ENCODE data around the gene GGA3. TPM values are rescaled to one million over a fixed set of nuclear protein-coding genes. Genes with fewer than 3 reads are reported as not detected.

GGA3 gene
- total RNA-seq, 1 experiment from 2014 or later = 94.4 TPM

GRCh38 chr17:75269844-75270217 lies 8.4 kb upstream of the GGA3 start:
- Mint-ChIP-seq H3K4me1 (ENCODE audit: low read depth, unreplicated experiment) (peaks cover 15% of the 10 kb centered on the region), H3K27ac (ENCODE audit: unreplicated experiment) (peak overlapping the region; percentile 84), H3K9me3 (ENCODE audit: unreplicated experiment) (no peaks in the 10 kb centered on the region), H3K36me3 (ENCODE audit: insufficient read depth, unreplicated experiment) (peaks cover 46% of the 10 kb centered on the region), H3K27me3 (ENCODE audit: insufficient read depth, unreplicated experiment) (no peaks in the 10 kb centered on the region), H3K4me3 (ENCODE audit: unreplicated experiment) (peak overlapping the region; percentile 71)
- ChIA-PET POLR2A (interaction anchor here (0.6 to 4.0 kb wide), 7 partner anchors 8 to 1280 kb away, joined by 3 to 48 read pairs (median 18); partner anchors contain the start of genes GGA3, GRB2, MRPS7 and NUP85), CTCF (interaction anchor here (0.5 to 3.2 kb wide), 12 partner anchors 9 to 585 kb away, joined by 3 to 91 read pairs (median 14); partner anchors contain the start of genes GGA3, MRPS7, SLC25A19 and TMEM94)
- H3K36me3 ChIP-seq (ENCODE audit: control insufficient read depth, insufficient read depth, low read length) = peaks cover 12% of the 10 kb centered on the region
- peak overlapping the region; percentile 97 for H3K4me3 ChIP-seq (ENCODE audit: low read depth, low read length)
- H3K9me3 ChIP-seq = no peaks in the 10 kb centered on the region
- intact Hi-C loops (cut with micrococcal nuclease; ENCODE audit: unreplicated experiment) = loop anchor here (1.0 to 2.0 kb wide), 3 partner anchors 19 to 142 kb away; partner anchors contain the start of genes GRB2 and SLC25A19
- no peak for DNase-seq
- TF ChIP-seq CTCF (IDR thresholded peaks at IDR 0.05; ENCODE audit: insufficient read depth in 1 of 2, low read depth in 1 of 2, low read length in 1 of 2, severe bottlenecking in 1 of 2, unreplicated experiment in 1 of 2) = no peak
- no peaks in the 10 kb centered on the region for H3K27me3 ChIP-seq (replicated peaks; ENCODE audit: control insufficient read depth, insufficient read depth, low read length)
- BruUV-seq (replicated peaks) = no TSS peak
- peaks cover 14% of the 10 kb centered on the region; the same call in 1 of the 2 replicates for H3K4me1 ChIP-seq

GRCh38 chr17:75267411-75268232 lies 6.2 kb upstream of the GGA3 start:
- intact Hi-C loops (cut with micrococcal nuclease; ENCODE audit: unreplicated experiment) = no loop called here
- POLR2A ChIA-PET = interaction anchor here (0.7 to 0.9 kb wide), 2 partner anchors 127 to 437 kb away, joined by 5 to 6 read pairs; no protein-coding TSS in a partner anchor
- peak; percentile 53 to 72 for DNase-seq
- Mint-ChIP-seq H3K27ac (ENCODE audit: unreplicated experiment) (no peak overlapping the region), H3K36me3 (ENCODE audit: insufficient read depth, unreplicated experiment) (peaks cover 55% of the 10 kb centered on the region), H3K4me1 (ENCODE audit: low read depth, unreplicated experiment) (peaks cover 15% of the 10 kb centered on the region), H3K27me3 (ENCODE audit: insufficient read depth, unreplicated experiment) (no peaks in the 10 kb centered on the region), H3K9me3 (ENCODE audit: unreplicated experiment) (no peaks in the 10 kb centered on the region), H3K4me3 (ENCODE audit: unreplicated experiment) (no peak overlapping the region)
- no TSS peak for BruUV-seq (replicated peaks)
- no peak overlapping the region for H3K4me3 ChIP-seq (ENCODE audit: low read depth, low read length)
- H3K27me3 ChIP-seq (replicated peaks; ENCODE audit: control insufficient read depth, insufficient read depth, low read length) = no peaks in the 10 kb centered on the region
- no peaks in the 10 kb centered on the region for H3K9me3 ChIP-seq
- peaks cover 10% of the 10 kb centered on the region for H3K36me3 ChIP-seq (ENCODE audit: control insufficient read depth, insufficient read depth, low read length)
- peak in 1 of 2 experiments; percentile 36 for TF ChIP-seq CTCF (IDR thresholded peaks at IDR 0.05; ENCODE audit: insufficient read depth in 1 of 2, low read depth in 1 of 2, low read length in 1 of 2, severe bottlenecking in 1 of 2, unreplicated experiment in 1 of 2)
- peaks cover 14% of the 10 kb centered on the region; the same call in 1 of the 2 replicates for H3K4me1 ChIP-seq
- CTCF ChIA-PET = interaction anchor here (1.2 kb wide), 1 partner anchor 28 kb away, joined by 4 read pairs; no protein-coding TSS in a partner anchor

GRCh38 chr17:75267153-75267410 lies 5.7 kb upstream of the GGA3 start:
- peaks cover 10% of the 10 kb centered on the region; the same call in 1 of the 2 replicates for H3K4me1 ChIP-seq
- TF ChIP-seq CTCF (IDR thresholded peaks at IDR 0.05; ENCODE audit: insufficient read depth in 1 of 2, low read depth in 1 of 2, low read length in 1 of 2, severe bottlenecking in 1 of 2, unreplicated experiment in 1 of 2) = no peak
- H3K27me3 ChIP-seq (replicated peaks; ENCODE audit: control insufficient read depth, insufficient read depth, low read length) = no peaks in the 10 kb centered on the region
- peaks cover 10% of the 10 kb centered on the region for H3K36me3 ChIP-seq (ENCODE audit: control insufficient read depth, insufficient read depth, low read length)
- DNase-seq = no peak
- POLR2A ChIA-PET = no interaction called here
- CTCF ChIA-PET = interaction anchor here (0.6 to 1.2 kb wide), 2 partner anchors 27 to 63 kb away, joined by 4 to 5 read pairs; no protein-coding TSS in a partner anchor
- Mint-ChIP-seq H3K27ac (ENCODE audit: unreplicated experiment) (no peak overlapping the region), H3K9me3 (ENCODE audit: unreplicated experiment) (no peaks in the 10 kb centered on the region), H3K27me3 (ENCODE audit: insufficient read depth, unreplicated experiment) (no peaks in the 10 kb centered on the region), H3K4me1 (ENCODE audit: low read depth, unreplicated experiment) (peaks cover 15% of the 10 kb centered on the region), H3K4me3 (ENCODE audit: unreplicated experiment) (no peak overlapping the region), H3K36me3 (ENCODE audit: insufficient read depth, unreplicated experiment) (peaks cover 55% of the 10 kb centered on the region)
- intact Hi-C loops (cut with micrococcal nuclease; ENCODE audit: unreplicated experiment) = no loop called here
- BruUV-seq (replicated peaks) = no TSS peak
- no peaks in the 10 kb centered on the region for H3K9me3 ChIP-seq
- H3K4me3 ChIP-seq (ENCODE audit: low read depth, low read length) = no peak overlapping the region

Measured in Caco-2 (cell line).